ENCODE measurements around the gene CACHD1.

The CACHD1 gene

DNA sequence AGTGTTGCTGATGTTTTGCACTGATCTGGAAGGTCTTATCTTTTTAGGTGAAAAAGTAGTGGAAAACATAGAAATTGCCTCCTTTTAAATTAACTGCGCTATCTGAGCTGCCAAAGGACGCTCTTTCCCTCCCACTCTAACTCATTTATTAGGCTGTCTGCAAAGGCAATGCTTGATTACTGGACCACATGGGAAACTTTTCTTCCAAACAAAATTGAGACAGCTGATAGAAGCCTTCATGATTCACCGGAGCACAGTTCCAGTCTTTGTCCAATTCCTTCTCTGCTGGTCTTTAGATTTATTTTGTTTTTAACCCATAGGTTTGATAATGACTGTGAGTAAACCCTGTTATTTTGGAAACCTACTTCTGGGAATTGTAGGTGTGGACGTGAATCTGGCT lies 181.9 kb downstream of the CACHD1 start:
- no peak for DNase-seq (ENCODE audit: low read depth in 1 of 2, low spot score in 1 of 2)

DNA sequence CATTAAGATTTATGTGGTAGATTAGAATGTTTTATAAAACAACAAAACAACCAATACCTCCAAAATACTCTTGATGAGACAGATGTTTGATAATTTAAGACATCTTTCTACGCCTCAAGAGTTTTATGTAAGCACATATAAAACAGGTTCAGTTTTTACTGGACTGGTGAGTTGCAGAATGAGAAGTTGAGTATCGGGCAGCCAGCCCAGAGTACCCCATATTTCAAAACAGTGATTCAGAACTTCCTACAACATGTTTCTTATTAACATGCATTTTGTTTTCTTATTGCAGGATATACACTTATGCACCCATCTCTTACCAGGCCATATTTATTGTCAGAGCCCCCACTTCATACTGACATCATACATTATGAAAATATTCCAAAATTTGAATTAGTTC lies 183.5 kb downstream of the CACHD1 start:
- DNase-seq (ENCODE audit: low read depth in 1 of 2, low spot score in 1 of 2) = no peak

DNA sequence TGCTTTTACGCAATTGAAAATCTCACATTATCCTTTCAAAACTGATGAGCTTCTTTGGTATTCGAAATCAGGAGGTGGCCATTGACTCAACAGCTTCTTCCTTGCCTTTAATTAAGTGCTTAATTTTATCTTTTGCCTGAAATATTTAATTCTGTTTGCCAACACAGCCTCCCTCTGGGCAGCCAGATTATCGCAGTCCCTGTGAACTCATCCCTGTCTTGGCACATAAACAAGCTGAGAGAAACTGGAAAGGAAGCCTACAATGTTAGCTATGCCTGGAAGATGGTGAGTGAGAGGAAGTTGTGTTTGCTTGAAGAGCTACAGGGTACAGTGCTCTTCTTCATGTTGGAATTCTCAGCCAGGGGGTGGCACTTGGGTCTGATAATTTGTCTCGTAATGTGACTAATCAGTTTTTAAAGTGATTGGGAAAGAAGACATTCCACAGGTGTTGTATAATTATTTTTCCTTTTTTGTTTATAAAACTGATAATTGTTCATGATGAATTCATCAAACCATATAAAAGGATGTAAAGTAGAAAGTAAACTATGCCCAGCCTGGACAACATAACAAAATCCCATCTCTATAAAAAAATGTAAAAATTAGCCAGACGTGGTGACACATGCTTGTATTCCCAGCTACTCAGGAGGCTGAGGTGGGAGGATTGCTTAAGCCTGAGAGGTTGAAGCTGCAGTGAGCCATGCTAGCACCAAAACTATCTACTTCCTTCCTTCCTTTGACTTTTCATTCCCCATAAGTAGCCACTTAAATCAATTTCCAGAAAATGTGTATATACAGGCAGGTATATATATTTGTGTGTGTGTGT lies 184.8 kb downstream of the CACHD1 start:
- no peak for DNase-seq (ENCODE audit: low read depth in 1 of 2, low spot score in 1 of 2)

DNA sequence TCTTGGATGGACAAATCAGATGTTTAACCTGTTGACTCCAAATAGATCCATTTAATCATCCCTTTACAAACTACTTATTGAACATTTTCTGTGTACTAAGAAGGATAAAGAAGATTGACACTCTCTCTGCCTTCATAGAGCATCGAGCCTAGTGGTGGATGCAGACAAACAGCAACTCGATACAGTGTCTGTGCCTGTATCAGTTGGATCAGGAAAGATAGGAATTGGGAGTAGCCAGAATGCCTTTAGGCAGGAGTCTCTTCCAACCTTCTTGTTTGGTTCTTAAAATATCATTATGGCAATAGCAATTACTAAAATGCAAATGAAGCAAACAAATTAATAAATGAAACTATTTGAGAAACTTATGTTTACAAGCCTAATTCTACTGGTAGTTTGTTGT lies 185.9 kb downstream of the CACHD1 start:
- no peak for DNase-seq (ENCODE audit: low read depth in 1 of 2, low spot score in 1 of 2)

DNA sequence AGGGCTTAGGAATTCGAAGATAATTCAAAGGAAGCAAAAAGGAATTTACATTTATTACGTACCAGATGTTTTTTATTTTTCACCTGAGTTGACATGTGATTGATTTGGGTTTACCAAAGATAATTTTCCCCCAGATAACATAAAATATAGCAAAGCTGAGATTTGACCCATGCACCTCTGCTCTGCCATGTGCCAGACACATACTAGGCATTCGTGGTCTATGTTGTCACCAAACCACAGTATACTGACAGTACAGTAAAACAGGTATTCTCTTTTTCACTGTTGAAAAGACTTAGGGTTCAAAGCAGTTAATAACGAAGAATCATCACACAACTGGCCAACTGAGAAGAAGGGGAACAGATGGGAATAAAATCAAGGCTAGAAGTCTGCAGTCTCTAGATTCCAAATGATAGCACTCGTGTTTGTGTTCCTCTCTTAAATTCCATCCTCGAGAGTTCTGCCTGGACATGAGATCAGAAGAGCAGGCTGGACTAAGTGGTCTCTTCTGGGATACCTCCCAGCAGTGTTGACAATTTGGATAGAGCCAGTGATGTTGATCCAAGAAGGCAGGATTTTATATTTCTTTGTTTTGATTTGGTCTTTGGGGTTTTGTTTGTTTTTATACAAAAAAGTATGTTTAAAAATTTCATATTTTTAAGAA lies 189.7 kb downstream of the CACHD1 start:
- DNase-seq (ENCODE audit: low read depth in 1 of 2, low spot score in 1 of 2) = no peak

DNA sequence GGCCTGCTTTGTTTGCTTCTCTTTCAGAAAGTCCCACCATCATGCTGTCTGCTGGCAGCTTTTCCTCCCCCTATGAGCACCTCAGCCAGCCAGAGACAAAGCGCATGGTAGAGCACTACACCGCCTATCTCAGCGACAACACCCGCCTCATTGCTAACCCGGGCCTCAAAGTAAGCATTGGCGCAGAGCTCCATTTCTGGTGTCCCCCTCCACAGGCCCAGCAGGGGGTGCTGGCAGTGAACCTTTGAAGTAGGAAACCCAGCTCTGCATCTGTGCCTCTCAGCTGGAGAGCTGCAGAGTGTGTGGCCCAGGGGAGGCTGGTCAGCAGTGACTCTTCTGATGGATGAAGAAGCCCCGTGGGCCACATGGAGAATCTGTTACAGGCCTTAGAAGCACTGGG lies 193.7 kb downstream of the CACHD1 start:
- no peak for DNase-seq (ENCODE audit: low read depth in 1 of 2, low spot score in 1 of 2)

DNA sequence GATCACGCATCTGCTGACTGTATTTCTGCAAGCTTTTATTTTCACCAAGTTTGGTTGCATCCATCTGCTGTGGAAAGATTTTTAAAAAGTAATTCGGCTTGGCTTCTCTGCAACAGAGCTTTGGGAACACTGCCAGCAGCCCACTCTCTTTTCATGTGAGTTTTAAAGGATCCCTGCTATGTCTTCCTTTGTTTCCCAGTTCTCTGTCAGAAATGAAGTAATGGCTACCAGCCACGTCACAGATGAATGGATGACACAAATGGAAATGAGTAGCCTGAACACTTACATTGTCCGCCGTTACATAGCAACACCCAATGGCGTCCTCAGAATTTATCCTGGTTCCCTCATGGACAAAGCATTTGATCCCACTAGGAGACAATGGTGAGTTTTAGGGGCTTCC lies 194.4 kb downstream of the CACHD1 start:
- no peak for DNase-seq (ENCODE audit: low read depth in 1 of 2, low spot score in 1 of 2)

DNA sequence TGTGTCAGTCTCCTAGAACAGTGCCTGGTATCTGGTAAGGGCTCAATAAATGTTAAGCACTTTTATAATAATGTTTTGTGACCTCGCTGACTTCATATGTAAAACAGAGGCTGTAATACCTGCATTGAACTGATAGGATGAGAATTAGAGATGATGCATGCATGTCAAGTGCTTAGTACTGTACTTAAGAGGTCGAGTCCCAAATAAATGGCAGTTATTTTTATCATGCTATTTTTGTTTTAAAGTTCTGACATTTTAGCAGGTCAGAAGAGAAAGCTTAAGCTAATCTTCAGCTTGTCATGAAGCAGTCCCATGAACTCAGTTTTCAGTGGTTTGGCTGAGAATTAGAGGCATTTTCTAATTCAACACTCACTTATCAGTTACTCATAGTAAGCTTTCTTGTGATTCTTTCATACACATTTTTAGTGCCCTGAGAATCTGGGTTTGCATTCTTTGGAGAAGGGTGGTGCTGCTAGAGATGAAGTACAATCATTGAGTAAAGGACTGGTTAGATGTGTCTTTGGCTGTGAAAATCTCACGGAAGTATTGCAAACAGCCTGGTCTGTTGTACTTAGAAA lies 199.3 kb downstream of the CACHD1 start:
- no peak for DNase-seq (ENCODE audit: low read depth in 1 of 2, low spot score in 1 of 2)

DNA sequence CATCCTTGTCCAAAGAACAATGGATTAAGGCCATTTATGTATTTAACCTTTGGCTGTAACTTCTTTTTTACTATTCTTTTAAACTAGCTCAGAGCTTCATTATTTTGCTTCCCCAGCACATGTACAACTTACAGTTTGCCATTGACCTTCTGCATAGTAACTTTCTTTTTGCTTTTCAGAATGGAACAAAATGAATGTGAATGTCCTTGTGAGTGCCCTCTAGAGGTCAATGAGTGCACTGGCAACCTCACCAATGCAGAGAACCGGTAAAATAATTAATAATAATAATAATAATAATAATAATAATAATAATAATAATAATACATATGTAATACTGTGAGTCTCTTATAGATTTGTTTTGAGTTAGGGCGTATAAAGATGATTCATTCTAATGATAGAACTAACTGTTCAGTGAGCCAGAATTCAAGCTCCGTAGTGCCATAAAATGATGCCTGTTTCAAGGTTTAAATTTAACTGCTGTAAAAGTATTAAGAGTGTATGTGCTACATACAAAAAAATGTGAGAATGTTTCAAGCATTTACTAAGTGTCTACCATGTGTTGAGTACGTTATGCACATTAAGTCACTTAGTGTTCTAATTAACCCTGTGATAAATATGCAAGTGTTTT lies 205.9 kb downstream of the CACHD1 start:
- no peak for DNase-seq (ENCODE audit: low read depth in 1 of 2, low spot score in 1 of 2)

DNA sequence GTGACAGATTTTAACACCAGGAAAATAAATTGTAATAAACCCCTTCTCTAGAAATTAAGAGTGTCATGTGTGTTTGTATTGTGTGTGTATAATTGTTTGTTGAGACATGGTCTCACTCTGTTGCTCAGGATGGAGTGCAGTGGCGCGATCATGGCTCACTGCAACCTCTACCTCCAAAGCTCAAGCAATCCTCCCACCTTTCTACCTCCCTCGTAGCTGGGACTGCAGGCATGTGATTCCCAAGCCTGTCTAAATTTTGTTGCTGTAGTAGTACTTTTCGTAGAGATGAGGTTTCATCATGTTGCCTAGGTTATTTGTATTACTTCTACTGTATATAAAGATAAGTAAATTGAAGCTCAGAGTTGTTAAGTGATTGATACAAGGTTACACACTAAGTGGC lies 206.5 kb downstream of the CACHD1 start:
- no peak for DNase-seq (ENCODE audit: low read depth in 1 of 2, low spot score in 1 of 2)

DNA sequence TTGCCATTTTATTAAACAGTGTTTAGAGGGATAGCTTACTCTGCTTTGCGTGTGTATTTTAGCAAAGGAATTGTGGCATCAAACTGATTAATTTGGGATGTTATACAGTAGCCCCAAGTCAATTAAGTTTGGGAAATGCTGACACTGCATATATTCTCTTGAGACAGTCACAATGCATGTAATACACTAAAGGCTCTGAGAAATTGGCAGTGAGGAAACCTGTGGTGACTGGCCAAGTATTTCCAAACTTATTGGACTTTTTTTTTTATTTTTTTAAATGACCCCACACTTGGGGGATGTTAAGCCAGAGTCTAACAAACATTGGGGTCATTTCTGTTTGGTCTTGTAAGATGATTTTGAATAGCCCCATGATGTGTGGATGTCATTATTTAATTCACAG lies 207.6 kb downstream of the CACHD1 start:
- DNase-seq (ENCODE audit: low read depth in 1 of 2, low spot score in 1 of 2) = no peak

DNA sequence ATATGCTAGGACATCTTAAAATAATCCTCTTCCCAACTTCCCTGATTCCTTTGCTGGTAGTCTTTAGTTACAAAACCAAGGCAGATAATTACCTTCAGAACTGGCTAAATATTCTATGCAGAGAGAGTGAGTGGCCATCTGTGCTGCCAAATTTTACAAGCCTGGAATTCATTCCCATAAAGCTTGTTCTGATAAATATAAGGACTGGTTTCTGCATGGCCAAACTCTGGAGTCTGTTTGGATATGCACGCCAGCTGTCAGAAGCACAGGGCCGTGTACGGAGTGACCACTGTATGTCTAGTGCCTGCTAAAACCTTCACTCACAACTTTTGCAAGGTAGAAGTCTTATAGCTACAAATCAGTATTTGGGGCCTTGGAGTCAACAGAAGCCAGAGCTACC lies 208.4 kb downstream of the CACHD1 start:
- no peak for DNase-seq (ENCODE audit: low read depth in 1 of 2, low spot score in 1 of 2)

DNA sequence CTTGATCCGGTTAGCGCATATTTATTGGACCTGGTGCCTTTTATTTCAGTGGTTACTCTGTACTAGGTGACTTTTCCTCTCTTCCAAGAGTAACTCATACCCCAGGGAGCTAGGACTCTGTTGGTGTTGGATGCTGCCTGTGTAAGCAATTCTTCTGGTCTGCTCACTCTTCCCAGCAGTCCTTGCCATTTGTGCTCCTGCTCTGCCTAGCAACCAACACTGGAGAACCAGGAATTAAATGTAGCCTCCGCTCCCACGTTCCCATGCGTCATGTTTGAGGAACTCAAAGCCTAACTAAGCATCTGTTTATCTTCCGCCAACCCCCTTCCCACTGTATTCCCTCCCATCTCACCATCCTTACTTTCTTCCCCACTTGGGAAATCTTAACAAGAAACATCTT lies 209.2 kb downstream of the CACHD1 start:
- no peak for DNase-seq (ENCODE audit: low read depth in 1 of 2, low spot score in 1 of 2)

DNA sequence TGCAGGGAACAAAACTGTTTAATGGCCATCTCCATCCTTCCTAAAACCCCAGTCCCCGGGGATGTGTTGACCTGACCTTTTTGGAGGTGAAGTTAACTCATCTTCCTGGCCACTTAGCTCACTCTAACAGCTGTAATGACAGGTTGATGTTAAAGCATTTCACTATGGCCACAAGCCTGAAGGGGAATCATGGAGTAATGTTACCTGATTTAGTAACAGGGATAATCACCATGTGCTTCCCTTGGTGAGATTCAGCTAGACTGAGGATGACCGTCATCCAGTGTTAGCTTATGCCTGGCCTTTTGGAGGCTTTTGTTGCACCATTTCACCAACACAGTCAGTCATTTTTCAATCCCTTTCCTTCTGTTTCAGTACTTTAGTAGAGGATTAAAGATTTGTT lies 210.7 kb downstream of the CACHD1 start:
- no peak for DNase-seq (ENCODE audit: low read depth in 1 of 2, low spot score in 1 of 2)

DNA sequence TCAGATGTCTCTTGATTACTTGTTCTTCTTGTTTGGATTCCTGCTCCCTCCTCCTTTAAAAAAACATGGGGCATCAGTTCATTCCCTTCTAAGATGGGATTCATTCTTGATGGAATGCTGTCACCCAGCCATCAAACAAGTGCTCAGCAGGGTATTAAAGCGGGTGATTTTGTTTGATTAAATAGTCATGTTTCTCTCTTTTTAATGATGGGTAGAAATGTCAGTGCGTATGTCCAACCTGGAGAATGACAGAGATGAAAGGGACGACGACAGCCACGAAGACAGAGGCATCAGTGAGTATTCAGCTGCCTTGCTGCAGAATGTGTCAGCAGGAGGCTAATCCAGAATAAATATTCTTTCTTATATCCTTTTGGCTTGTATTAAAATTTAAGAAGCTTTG lies 211.1 kb downstream of the CACHD1 start:
- DNase-seq (ENCODE audit: low read depth in 1 of 2, low spot score in 1 of 2) = no peak

DNA sequence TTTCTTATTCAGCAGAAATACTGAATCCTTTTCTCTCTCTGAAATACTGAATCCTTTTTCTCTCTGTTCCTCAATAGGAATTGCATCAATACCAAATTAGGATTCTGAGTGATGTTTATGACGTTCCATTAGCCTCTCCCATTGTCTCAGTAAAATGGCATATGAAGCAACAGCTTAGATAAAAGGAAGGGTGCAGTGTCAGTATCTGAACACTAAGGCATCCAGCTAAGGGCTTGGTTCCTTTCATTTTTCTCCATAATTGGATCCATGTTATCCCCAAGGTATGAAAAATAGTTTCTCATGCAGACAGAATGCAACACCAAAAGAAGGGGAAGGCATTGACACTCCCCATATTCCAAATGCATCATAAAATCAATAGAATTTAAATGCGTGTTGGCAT lies 213.5 kb downstream of the CACHD1 start:
- DNase-seq (ENCODE audit: low read depth in 1 of 2, low spot score in 1 of 2) = no peak

DNA sequence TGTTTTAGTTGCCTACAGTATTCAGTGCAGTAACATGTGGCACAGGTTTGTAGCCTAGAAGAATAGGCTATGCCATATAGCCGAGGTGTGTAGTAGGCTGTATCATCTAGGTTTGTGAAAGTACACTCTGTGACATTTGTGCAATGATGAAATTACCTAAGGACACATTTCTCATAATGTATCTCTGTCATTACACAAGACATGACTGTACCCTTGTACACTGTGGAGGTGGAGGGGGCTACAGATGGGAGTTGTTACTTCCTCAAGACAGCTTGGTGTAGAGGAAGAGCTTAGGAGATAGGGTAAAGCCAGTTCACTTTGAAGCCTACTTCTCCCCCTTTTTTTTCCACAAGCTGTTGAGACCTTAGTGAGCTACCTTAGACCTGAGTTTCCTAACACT lies 215.3 kb downstream of the CACHD1 start:
- DNase-seq (ENCODE audit: low read depth in 1 of 2, low spot score in 1 of 2) = no peak

DNA sequence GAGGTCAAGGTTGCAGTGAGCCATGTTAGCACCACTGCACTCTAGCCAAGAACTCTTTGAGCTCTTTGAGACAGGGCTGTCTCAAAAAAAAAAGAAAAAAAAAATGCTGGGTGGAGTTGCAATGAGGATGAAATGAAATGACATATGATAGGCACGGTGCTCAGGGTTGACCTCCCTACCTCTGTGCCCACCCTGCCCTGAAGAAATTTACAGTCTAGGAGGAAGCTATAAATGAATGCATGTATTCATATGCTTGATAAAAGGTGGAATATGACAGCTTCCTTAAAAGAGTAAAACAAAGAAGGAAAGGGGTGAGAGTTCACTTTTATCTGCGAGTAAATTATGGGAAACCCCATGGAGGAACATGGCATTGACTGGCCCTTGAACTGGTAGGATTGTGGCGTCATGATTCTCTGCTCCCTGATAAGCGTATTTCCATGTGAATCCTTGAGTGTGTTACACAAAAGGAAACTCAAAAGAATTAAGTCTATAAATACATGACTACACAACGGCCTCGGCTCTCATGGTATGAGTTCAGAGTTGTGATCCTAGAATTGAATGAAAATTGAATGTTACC lies 215.9 kb downstream of the CACHD1 start:
- no peak for DNase-seq (ENCODE audit: low read depth in 1 of 2, low spot score in 1 of 2)

DNA sequence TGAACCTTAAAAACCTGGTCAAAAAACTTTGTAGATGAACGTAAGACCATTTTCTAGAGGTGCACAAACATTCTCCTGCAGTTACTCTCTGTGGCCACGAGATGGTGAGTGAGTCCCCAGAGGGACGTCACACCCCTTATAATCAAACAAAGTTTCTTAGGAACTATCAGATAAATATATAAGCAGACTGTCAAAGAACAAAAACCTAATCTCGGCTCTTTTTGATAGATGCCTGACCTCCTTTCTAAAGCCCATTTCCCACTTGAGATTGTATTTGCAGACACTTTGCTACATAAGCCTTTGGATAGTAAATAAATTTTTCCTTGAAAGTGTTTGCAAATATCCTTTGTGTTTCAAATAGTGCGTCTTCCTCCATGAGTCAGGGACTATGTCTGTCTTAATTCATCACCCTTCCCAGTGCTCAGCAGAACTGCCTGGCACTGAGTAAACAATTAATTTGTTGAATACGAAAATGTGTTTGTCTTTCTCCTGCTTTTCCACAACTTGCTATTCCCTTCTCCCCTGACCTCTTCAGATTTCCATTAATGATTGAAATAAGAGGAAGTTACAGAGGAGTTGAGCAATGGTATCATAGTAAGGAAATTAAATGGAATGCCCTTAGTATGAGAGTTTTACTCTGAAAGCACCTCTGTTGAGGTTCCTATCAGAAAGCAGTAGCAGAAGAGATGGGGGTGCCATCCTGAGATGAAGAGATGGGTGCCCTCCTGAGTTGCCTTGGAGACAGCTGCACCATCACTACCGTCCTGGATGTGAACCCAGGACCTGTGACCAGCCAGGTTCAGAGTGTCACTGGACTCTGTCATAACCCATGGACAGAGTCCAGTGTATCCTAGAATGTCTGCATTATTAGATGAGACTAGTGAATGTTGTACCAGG lies 217.1 kb downstream of the CACHD1 start:
- no peak for DNase-seq (ENCODE audit: low read depth in 1 of 2, low spot score in 1 of 2)

DNA sequence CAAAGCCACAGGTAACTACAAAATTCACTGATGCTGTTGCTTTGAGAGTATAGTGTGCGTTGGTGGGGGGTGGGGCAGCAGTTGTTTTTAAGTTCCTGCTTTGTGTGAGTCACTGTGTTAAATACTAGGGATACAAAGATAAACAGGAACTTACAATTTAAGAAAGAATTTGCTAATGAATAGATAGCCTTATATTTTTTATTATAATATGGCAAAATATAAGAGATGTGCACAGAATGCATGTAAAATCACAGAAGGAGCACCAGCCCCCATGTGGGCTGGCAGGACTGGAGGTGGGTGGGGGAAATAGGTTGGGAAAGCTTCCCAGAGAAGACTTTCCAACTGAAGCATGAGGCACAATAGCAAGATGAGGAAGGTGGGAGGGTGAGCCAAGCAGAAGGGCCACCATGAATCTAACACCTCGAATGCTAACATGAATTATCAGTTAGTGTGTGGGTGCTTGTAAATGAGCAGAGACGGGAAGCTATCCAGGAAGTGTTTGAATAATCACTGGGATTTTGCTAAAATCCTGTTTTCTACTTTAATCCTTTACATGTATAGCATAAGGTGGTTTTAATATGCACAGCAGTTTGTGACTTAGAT lies 217.9 kb downstream of the CACHD1 start:
- DNase-seq (ENCODE audit: low read depth in 1 of 2, low spot score in 1 of 2) = no peak

All from stimulated activated CD4-positive, alpha-beta T cell treated with anti-CD3 and anti-CD28 coated beads, Interleukin-15, amount 100 ng/mL, for 1 hour (primary cell).